Esophagus squamous epithelium (tissue), 4 donors: ENCODE measurements around the gene EVI2B.

ENCODE experiments used
- CTCF ChIP-seq, 6 experiments: fragments of 450-650 bp in 4 of 6; fragments of 200-600 bp in 2 of 6; sonication (generic) in 2 of 6; IDR thresholded peaks; one replicate each; pipeline ENCODE4 v1.5.1; 2016 to 2019; ENCODE audit warnings: antibody characterized with exemption in 6 of 6, mild to moderate bottlenecking in 4 of 6, moderate library complexity in 4 of 6
- POLR2A ChIP-seq, 4 donors: fragments of 450-650 bp; IDR thresholded peaks; one replicate each; pipeline ENCODE4 v1.6.1; 2017; ENCODE audit warnings: antibody characterized with exemption in 4 of 4, mild to moderate bottlenecking in 4 of 4, moderate library complexity in 3 of 4

GRCh38 chr17:31256936-31257335 lies 56.9 kb downstream of the EVI2B start:
- TF ChIP-seq POLR2A (IDR thresholded peaks at IDR 0.05) (no peak), CTCF (IDR thresholded peaks at IDR 0.05) (no peak)
